ENCODE results near the gene CFAP161.
"Not testable (repeated sequence)": the region's sequence is repeated elsewhere in the genome, so short reads cannot be mapped to it uniquely, and the experiment has no call there.

CFAP161 gene

DNA sequence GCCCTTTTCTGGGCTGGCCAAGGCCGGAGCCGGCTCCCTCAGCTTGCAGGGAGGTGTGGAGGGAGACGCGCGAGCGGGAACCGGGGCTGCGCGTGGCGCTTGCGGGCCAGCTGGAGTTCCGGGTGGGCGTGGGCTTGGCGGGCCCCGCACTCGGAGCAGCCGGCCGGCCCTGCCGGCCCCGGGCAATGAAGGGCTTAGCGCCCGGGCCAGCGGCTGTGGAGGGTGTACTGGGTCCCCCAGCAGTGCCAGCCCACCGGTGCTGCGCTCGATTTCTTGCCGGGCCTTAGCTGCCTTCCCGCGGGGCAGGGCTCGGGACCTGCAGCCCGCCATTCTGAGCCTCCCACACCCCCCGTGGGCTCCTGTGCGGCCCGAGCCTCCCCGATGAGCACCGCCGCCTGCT, 24.5 kb downstream of the CFAP161 start:
- DNase-seq: not testable (repeated sequence)

DNA sequence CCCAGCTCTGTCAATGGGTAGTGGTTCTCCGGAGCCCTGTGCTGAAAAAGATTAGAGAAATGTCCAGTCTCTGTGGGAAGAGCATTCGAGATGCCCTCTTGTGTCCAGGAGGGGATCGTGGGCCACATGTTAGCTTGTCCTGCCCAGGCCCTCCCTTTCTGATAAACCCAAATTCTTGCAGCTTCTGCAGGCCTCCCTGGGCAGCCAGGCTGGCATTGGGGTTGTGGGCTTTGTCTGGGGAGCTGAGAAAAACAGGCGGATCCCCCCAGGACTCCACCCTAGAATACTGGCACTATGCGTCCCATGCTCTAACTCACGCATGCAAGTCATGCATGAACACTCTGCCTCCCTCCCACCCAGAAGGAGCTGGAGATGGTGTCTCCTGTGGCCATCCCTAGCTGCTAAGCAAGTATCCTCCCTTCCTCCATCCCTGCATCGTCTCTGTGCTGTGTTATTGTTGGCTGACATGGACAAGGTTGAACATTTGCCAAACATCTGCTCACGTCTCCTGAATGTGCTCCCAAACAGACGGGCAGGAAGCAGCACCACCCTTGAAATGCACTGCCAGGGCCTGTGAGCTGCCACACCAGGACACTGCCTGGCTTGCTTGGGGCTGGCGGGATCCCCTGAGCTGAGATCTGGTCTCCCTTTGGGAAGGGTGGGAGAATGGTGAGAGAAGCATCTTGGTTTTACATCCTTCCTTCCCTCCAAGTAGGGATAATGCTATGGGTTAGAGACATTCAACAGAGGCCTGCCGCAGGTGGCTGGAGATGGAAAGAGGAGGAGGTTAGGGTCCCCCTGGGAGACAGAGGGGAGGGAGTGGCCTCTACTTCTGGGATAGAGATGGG, 26.5 kb downstream of the CFAP161 start:
- no peak for DNase-seq

DNA sequence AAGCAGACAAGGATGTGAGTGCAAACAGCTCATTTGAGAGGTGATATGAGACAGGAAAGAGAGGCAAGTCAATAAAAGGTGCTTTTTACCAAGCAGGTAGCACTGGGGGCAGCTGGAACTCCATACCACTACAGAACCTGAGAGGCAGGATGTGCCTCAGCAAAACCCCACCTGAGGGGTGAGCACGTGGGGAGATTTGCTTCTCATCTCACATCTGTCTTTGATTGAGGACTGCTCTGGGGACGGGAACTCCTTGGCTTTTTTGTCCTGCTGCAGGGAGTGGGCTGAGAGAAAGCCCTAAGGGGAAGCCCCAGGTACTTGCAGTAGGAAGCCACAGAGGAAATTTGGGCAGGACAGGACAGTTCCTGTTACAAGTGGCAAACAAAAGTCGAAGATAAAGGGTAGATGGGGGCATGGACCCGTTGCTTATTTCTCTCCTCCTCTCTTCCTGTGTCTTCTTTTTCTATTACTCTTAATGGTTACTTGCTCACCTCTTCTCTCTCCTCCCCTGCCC, 27.1 kb downstream of the CFAP161 start:
- DNase-seq: peak; percentile 43 to 55

DNA sequence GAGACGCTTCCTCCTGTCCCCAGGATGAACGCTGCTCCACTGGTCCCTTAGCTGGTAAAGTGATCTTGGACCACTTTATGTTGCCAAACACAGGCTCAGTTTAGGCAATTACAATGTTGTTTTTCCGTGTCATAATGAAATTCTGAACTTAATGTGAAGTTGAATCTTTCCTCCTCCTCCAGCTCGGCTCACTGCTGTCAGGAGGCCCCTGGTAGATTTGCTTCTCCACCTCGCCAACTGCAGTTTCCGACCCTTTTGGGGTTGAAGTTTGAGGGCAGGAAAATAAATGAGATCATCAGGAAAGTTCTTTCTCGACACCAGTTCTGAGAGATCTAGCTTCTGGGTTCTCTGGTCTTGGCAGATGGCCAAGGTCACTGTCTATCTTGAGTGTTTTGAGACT, 27.8 kb downstream of the CFAP161 start:
- DNase-seq: no peak

DNA sequence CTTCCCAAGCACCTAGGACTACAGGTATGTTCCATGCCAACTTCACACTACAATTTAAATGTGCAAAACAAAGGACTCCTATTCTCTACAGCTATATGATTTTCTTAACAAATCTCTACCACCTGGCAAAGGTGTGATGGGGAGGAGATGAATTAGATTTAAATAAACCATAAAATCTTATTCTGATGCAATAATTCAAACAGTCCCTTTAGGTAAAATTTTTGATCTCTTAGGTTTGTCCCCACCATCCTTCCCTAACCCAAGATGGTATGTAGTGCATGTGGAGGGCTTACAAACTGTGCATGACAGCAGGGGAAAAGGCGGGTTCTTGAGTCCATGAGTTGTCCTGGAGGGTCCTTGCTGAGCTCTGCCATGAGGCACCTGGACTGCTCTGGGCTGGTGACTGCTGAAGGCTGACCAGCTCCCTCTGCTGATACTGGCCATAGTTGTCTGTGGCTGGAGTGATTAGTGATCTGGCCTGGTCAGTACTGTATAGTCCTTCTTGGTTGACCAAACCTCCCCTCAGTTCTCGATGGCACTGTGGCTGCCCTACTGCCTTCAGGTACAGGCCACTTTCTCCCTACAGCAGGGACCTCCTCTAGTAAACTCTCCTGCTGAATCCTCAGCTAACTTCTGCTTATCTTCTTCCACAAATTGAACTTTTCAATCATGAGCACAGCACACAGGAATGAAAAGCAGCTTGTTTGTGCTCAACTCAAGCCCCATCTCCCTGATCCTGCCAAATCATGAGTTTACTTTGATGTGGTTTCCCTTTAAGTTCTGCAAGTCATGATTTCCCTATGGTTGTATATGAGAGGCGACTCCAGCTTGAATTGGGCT, 30.1 kb downstream of the CFAP161 start:
- DNase-seq: no peak

DNA sequence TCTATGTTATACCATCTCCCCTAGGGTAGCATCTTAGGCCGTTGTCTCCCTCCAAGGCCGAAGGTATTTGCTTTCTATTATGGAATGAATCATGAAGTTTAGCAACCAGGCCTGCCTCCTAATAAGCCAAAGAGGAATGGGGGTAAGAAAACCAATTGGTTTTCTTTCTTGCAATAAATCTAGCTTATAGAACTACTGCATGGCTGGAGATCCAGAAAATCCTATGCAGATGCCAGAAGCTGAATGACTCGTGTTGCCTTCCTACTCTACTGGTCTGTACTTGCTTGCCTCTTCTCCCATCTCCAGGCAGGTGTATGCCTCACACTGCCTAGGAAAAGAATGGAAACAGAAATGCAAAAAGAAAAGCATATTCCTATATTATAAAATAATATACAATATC, 31.5 kb downstream of the CFAP161 start:
- no peak for DNase-seq

DNA sequence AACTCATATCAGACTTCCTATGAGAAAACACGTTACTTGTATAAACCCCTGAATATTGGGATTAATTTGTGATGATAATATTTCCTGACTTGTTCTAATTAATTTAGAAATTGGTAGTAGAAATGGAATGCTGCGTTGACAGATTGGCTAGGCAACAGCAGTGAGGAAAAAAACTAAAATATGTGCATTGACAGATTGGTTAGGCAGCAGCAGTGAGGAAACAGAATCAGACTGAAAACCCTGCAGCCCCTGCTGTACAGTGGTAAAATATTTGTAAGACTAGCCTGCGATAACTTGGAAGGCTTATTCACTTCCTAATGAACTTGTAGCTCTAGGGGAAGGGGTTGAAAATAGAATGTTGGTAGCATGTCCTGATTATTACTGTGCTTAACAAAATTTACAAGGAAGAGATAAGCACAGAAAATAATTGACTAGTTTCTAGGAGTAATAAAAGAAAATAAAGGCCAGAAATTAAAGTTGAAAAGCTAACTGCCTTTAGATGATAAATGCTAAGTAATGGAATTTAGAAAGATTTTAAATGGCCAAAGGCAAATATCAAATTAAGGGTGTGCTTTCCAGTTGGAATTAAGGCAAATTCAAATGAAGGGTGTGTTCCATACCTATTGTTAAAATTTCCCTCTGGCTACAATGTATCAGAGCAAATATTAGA, 32.7 kb downstream of the CFAP161 start:
- no peak for DNase-seq

DNA sequence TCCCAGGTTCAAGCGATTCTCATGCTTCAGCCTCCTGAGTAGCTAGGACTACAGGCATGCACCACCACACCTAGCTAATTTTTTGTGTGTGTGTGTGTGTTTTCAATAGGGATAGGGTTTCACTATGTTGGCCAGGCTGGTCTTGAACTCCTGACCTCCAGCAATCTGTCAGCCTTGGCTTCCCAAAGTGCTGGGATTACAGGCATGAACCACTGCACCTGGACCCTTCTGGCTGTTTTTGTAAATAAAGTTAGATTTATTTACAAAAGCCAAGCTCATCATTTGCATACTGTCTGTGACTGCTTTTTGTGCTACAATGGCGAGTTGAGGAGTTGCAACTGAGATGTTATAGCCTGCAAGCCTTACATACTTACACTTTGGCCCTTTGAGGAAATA, 34.1 kb downstream of the CFAP161 start:
- DNase-seq: no peak

DNA sequence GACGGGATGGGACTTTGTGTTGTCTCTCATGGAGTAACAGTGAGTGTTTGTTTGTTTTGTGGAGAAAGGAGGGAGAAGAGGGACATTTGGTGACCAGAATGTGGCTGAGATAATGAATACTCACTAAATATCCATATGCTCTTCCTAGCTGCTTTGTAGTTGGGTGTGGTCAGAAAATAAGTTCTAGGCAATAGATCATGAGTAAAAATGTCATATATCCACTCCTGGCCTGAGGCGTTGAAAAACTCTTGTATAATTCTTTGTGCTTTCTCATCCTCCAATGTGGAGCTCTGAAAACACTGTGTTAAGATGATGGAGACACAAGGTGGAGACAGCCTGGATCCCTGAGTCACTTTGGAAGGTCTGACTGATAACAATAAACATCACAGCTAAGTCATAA, 34.6 kb downstream of the CFAP161 start:
- DNase-seq: no peak

DNA sequence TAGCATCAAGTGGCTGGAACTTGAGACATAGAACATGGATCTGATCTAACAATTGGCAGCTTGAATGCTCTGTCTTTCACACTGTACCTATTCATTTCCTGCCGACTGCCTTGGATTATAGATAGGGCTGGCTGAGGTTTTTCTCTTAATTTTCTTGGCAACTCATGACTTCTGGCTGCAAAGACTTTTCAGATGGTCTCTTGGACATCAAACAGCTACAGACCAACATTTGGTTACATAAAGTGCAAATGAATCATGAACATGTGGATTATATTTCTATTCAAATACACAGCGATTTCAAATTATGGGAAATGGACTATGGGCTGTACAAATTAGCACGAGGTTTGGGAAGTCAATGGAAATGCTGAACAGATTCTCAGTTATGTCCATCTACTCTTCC, 36.4 kb downstream of the CFAP161 start:
- DNase-seq: no peak

DNA sequence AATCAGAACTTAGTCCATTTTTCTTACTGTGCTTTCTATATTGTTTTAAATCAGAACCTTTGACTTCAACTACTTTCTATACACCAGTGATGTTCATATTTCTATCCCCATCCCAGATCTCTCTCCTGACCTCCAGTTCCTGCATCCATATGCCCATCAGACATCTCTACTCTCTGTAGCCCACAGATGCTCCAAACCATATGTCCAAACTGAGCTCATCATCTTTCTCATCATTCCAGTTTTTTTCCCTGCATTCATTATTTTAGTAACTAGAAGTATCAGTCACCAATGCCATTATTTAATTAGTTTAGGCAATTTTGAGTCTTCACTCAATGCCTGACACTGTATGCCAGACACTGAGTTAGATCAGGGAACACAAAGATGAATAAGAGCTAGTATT, 37.2 kb downstream of the CFAP161 start:
- no peak for DNase-seq

DNA sequence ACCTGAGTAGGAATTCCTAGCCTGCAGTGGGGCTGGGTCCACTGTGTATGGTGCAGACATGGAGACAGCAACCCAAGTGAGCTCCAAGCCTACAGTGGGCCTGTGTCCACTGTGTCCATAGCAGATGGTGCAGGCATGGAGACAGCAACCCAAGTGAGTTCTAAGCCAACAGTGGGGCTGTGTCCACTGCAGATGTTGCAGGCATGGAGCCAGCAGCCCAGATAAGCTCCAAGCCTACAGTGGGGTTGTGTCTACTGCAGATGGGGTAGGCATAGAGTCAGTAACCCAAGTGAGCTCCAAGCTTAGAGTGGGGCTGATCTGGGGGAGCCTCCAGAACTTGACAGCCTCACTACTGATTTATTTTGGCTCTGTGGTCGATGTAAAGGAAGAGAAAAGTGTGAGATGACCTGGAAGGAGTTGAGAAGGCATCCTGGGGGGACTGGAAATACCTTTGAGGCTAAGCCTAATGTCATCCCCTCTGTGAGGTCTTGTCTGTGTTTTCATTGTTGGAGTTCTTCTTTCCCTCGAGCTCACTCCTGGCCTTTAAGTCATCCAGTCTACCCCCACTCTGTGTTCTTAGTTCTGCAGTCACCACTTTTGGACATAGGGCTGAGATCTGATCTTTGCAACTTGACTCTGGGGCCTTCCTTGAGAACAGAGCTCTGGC, 40.2 kb downstream of the CFAP161 start:
- DNase-seq: no peak

DNA sequence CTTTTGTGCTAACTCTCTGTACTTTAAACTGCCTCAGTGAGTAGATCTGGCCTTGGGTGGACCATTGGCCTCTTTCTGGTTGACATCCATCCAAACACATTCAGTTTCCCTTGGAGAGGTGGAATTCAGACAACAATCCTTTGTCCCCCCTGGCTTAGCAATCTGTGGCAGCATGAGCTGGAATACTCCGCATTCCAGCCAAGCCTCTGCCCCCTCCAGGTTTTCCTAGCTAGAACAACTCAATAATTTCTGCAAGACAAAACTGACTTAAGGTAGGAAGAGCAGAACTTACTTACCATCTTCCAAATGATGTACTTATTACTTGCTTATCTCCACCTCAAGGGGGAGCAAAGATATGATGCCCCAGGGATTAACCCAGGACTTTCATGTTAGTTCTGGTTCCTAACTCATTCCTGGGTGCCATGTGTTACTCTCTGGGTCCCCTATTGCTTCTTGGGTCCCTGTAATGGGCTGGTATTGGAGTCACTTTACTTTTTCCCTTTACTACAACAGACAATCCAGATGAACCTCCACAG, 40.8 kb downstream of the CFAP161 start:
- DNase-seq: no peak

DNA sequence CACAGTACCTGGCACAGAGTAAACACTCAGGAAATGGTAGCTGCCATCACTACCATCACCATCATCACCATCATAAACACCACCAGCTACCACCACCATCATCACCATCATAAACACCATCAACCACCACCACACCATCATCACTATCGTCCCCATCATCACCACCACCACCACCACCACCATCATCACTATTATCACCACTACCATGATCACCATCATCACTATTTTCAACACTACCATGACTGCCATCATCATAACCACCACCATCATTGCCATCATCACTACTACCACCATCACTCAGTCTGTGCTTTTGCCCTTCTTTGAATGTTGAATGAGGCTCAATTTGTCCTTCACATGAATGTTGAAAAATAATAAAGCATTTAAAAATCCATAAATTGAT, 41.4 kb downstream of the CFAP161 start:
- DNase-seq: no peak

DNA sequence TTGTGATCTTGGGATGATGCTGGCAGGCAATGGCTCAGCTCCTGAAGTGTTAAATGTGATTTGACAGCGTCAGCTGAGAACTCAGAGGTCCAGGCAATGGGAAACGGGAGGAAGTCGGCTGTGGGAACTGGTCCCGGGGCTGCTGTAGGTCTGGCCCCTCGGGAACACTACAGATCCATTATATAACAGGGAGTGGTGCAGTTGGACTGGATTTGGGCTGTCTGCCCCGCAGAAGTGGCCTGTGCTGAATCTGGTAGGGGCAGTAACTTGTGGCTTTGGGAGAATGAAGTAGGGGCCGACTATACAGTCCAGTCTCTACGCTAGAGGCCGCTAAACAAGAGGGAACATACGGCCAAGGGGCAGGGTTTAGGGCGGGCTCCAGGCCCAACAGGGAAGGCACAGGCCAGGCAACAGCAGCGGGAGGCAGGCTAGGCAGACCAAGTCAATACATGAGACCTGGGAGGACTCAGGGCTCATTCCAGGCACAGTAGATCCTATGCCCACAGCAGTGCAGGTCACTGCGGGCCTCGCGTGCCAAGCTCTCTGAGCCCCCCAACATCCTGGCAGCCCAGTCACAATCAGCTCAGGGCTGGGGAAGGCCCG, 42.3 kb downstream of the CFAP161 start:
- no peak for DNase-seq

DNA sequence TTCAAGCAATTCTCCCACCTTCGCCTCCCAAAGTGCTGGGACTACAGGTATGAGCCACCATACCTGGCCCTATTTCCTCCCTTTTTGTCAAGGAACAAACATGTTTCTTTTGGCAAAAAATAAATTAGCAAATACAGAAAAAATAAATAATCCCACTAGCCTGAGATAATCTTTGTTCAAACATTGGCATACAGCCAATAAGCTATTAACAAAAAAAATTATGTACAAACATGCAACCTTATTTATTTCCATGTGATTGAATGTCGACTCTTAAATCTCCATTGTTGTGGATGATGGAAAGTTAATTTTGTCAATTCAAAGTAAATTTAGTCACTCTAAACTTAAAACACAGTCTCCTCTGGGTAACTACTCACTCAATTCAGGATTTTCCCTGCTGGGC, 44.3 kb downstream of the CFAP161 start:
- no peak for DNase-seq

DNA sequence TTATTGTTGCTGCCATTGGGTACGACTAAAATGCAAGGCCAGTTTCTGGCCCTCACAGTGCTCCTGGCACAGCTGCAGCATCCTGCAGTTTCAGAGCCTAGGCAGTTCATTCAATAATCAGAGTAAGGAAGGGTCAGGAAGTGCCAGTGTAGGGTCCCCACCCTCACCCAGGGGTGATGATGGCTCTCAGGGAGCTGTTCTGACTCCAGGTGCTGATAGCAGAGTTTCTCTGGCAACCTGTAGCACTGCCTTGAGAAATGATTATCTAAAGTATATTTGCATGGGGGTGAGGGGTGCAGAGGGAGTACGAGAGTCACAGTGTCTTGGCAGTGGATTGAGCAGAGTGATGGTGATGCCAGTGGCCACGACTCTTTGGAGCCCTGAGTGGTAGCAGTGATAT, 47.1 kb downstream of the CFAP161 start:
- DNase-seq: no peak

DNA sequence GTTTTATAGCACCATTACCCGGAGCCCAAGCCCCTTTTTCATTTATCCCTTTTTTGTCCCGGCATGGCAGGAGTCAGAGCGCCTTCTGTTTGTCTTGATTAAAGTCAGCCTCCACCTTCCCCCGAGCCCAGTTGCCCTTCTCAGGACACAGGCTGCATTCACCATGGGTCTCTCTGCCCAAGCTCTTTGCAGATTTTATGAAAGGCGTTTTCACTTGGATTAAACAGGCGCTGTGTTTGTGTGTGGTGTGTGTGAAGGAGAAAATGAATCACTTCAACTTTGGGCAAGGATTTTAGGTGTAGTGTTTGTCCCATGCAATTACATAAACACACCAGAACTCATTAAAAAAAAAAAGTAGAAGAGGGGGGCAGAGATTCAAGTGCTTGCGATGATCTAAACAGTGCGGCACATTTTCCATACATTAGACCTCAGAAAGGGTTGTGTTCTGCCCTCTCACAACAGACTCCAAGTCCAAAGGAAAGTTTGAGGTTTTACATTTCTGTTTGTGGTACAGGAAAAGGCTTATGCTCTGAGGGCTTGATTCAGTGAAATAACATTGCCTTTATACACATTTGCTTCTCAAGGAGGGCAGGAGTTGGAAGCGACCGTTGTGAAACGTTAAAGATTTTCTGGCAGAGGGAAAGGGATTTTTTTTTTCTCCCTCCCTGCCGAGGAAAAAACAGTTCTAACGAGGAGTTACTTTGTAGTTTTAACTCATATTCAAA, 48.1 kb downstream of the CFAP161 start:
- DNase-seq: no peak

DNA sequence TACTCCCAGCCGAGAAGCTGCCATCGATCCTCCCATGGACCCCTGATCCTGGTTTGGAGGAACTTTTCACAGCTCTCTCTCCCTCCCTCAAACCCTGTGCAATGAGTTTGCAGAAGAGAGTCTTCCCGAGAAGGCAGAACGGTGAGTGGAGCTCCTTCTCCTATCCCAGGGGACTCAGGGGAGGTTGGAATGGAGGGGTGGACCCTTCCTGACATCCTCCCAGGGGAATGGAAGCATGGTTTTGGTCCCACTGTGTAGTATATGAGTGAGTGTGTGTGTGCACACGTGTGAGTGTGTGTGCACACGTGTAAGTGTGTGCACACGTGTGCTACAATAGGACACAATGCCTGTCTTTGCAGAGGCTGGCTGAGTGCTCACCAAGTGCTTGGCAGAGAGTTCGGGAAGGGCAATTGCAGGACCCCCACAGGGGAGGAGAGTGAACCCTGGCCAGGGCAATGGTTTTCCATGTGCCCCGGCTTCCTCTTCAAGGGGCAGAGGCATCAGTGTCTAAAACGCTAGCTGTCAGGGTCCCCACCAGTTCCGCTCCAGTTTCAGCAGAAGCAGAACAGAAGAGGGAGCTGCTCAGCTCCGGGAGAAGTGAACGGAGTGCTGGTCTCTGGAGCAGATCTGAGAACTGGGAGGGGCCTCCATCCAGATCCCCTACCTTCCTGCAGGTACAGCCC, 48.8 kb downstream of the CFAP161 start:
- DNase-seq: no peak

DNA sequence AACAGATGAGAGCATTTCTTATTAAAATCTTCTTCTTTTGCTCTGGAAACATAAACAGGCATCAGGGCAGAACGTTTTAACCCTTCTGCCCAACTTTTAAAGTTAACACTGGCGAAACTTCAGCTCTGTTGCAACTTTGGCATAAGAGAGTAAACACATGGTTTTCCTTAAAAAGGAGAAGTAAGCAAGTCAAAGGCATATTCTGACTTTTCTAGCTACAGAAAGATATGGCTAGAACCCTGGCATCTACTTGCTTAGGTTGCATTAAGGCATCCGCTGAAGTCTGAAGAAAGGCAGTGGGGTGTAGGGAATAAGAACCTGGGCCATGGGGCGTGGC, 49.3 kb downstream of the CFAP161 start:
- DNase-seq: peak; percentile 47 to 62

DNA sequence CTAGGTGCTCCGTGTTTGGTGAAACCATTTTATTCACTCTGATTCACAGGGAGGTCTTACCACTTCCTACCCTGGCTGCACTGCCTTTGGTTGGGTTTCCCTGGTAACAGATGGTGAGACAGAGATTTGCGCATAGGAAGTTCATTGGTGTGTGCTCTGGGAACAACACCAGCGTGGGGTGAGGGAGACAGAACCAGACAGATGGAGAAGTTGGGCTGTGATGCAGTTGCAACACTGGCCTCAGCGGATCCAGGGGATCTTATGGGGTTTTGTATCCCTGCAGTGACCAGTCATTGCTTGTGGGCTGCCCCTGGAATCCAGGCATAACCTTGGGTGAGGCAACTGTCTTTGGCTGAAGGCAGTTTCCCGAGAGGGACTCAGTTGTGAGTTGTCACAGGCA, 50.1 kb downstream of the CFAP161 start:
- peak; percentile 70 to 92 for DNase-seq
